Measurements from ENCODE around the gene EPB41L4B.

Gene EPB41L4B

DNA sequence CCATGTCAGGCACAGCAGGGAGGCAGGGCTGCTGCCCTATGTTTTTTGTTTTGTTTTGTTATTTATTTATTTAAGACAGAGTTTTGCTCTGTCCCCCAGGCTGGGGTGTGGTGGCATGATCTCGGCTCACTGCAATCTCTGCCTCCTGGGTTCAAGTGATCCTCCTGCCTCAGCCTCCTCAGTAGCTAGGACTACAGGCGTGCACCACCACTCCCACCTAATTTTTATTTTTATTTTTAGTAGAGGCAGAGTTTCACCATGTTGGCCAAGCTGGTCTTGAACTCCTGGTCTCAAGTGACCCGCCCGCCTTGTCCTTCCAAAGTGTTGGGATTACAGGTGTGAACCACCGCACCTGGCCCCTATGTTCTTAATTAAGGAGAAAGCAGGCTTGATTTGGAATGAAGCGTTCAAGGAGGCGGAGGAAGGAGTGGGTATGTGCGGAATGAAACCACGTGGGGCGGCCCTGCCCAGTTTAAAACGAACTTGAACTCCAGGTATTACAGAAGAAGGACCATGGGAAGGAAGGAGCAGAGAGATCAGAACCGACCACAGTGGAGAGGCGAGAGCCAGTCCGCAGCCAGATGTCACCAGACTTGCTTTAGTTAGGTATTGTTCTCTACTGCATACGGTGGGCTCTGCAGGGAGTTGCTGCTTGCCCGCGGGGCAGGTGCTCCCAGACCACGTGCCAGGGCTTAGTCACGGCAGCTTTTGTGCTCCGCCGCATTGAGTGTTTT lies 34.9 kb upstream of the EPB41L4B start:
- Histone ChIP-seq H3K4me1 (ENCODE audit: low read depth, poor library complexity, severe bottlenecking) (no peaks in the 10 kb centered on the region), H3K36me3 (ENCODE audit: insufficient read depth) (no peaks in the 10 kb centered on the region), H3K79me2 (ENCODE audit: insufficient read depth, low read depth) (no peaks in the 10 kb centered on the region), H3K4me3 (IDR thresholded peaks at IDR 0.05; ENCODE audit: insufficient read depth, low read depth, low read length) (no peak overlapping the region), H2AFZ (ENCODE audit: low read depth) (no peak overlapping the region), H3K27me3 (ENCODE audit: insufficient read depth, low read depth) (no peaks in the 10 kb centered on the region), H3K9ac (no peak overlapping the region), H3K27ac (no peak overlapping the region), H4K20me1 (ENCODE audit: insufficient read depth) (no peaks in the 10 kb centered on the region), H3K4me2 (no peak overlapping the region)
- TF ChIP-seq CTCF (conservative IDR thresholded peaks at IDR 0.05; ENCODE audit: low read depth, low read length) = no peak

DNA sequence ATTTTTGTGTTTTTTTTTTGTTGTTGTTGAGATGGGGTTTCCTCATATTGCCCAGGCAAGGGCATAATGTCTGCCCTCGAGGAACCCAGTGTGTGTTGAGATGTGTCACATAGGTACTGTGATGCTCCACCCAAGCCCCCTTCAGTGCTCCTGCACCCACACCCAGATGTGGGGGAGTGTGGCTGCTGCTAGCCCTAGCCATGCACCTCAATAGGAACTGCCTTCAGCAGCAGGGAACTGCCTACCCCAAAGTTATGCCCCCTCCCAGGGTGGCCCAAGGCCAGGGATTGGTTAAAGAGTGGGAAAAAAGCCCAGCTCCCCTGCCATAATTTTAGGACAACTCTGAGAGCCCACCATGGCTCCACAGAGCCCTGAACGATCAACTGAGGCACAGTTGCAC lies 33.3 kb upstream of the EPB41L4B start:
- TF ChIP-seq CTCF (conservative IDR thresholded peaks at IDR 0.05; ENCODE audit: low read depth, low read length) = no peak
- no peaks in the 10 kb centered on the region for H3K27me3 ChIP-seq (ENCODE audit: insufficient read depth, low read depth)
- H3K4me3 ChIP-seq (IDR thresholded peaks at IDR 0.05; ENCODE audit: insufficient read depth, low read depth, low read length) = no peak overlapping the region
- no peak overlapping the region for H3K27ac ChIP-seq
- H2AFZ ChIP-seq (ENCODE audit: low read depth) = no peak overlapping the region
- H3K36me3 ChIP-seq (ENCODE audit: insufficient read depth) = no peaks in the 10 kb centered on the region
- H3K79me2 ChIP-seq (ENCODE audit: insufficient read depth, low read depth) = no peaks in the 10 kb centered on the region
- H4K20me1 ChIP-seq (ENCODE audit: insufficient read depth) = no peaks in the 10 kb centered on the region
- H3K4me1 ChIP-seq (ENCODE audit: low read depth, poor library complexity, severe bottlenecking) = no peaks in the 10 kb centered on the region
- H3K4me2 ChIP-seq = no peak overlapping the region
- H3K9ac ChIP-seq = no peak overlapping the region

DNA sequence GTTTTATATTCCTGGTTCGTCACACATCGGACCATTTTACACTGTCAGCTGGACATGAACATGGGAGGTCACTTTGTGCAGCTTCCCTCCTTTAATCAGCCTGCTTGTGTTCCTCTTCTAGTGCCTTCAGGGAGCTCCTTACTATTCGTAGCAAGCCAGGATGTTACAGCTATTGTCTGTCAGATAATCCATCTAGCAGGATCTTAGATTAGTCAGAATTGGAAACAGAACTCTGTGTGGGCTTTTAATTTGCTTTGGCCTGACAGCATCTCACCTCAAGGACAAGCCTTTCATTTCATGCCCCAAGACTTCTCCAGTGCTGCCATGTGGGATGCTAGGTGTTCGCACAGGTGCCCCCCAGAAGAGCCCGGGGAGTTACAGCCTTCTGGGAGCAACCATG lies 30.2 kb upstream of the EPB41L4B start:
- no peak overlapping the region for H3K4me3 ChIP-seq (IDR thresholded peaks at IDR 0.05; ENCODE audit: insufficient read depth, low read depth, low read length)
- H3K27me3 ChIP-seq (ENCODE audit: insufficient read depth, low read depth) = no peaks in the 10 kb centered on the region
- H3K4me1 ChIP-seq (ENCODE audit: low read depth, poor library complexity, severe bottlenecking) = peaks cover 6% of the 10 kb centered on the region
- no peak for TF ChIP-seq CTCF (conservative IDR thresholded peaks at IDR 0.05; ENCODE audit: low read depth, low read length)
- H4K20me1 ChIP-seq (ENCODE audit: insufficient read depth) = no peaks in the 10 kb centered on the region
- H2AFZ ChIP-seq (ENCODE audit: low read depth) = no peak overlapping the region
- no peaks in the 10 kb centered on the region for H3K79me2 ChIP-seq (ENCODE audit: insufficient read depth, low read depth)
- H3K27ac ChIP-seq = no peak overlapping the region
- no peak overlapping the region for H3K9ac ChIP-seq
- no peak overlapping the region for H3K4me2 ChIP-seq
- no peaks in the 10 kb centered on the region for H3K36me3 ChIP-seq (ENCODE audit: insufficient read depth)

DNA sequence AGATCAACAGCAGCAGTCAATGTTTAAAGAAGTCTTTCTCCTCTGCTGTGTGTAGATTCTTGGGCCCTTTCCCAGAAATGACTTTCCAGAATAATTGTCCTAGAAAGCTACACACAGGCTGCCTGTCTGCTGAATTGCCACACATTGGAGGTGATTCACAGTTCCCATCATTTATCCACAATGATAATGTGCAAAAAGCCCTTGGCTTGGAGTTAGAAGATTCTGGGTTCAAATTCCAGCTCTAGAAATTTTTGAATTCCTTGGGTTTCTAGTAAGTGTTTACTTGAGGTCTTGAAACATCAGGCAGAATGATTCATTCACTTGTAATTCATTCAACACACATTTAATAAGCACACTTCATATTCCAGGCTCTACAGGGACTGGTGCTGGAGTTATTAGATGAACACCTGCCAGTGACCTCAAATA lies 28.6 kb upstream of the EPB41L4B start:
- H4K20me1 ChIP-seq (ENCODE audit: insufficient read depth) = no peaks in the 10 kb centered on the region
- H3K4me3 ChIP-seq (IDR thresholded peaks at IDR 0.05; ENCODE audit: insufficient read depth, low read depth, low read length) = no peak overlapping the region
- H3K27me3 ChIP-seq (ENCODE audit: insufficient read depth, low read depth) = no peaks in the 10 kb centered on the region
- H3K27ac ChIP-seq = no peak overlapping the region
- H3K9ac ChIP-seq = no peak overlapping the region
- no peak for TF ChIP-seq CTCF (conservative IDR thresholded peaks at IDR 0.05; ENCODE audit: low read depth, low read length)
- no peaks in the 10 kb centered on the region for H3K79me2 ChIP-seq (ENCODE audit: insufficient read depth, low read depth)
- no peak overlapping the region for H3K4me2 ChIP-seq
- H3K36me3 ChIP-seq (ENCODE audit: insufficient read depth) = no peaks in the 10 kb centered on the region
- peaks cover 6% of the 10 kb centered on the region for H3K4me1 ChIP-seq (ENCODE audit: low read depth, poor library complexity, severe bottlenecking)
- H2AFZ ChIP-seq (ENCODE audit: low read depth) = no peak overlapping the region
